Muscle layer of duodenum (tissue), 2 donors: ENCODE data around the gene HCAR2.
"Not testable (repeated sequence)": the region's sequence is repeated elsewhere in the genome, so short reads cannot be mapped to it uniquely, and the experiment has no call there.

ENCODE experiments used
- H3K27ac ChIP-seq: one replicate; pipeline ENCODE4 v1.7.0; 2013; ENCODE audit warnings: mild to moderate bottlenecking, low read length
- H3K27me3 ChIP-seq: one replicate; pipeline ENCODE4 v1.7.0; 2013; ENCODE audit warnings: low read depth, mild to moderate bottlenecking, control low read depth, low read length
- H3K36me3 ChIP-seq, 2 donors: one replicate each; pipeline ENCODE4 v1.7.0; 2013; ENCODE audit warnings: low read length in 2 of 2, control low read depth in 1 of 2, mild to moderate bottlenecking in 1 of 2; ENCODE audit not compliant: insufficient read depth in 2 of 2, control insufficient read depth in 1 of 2
- H3K4me1 ChIP-seq, 2 donors: one replicate each; pipeline ENCODE4 v1.7.0; 2013; ENCODE audit warnings: low read length in 2 of 2, mild to moderate bottlenecking in 2 of 2, control low read depth in 1 of 2, moderate library complexity in 1 of 2; ENCODE audit not compliant: insufficient read depth in 2 of 2, control insufficient read depth in 1 of 2
- H3K4me3 ChIP-seq, 2 donors: one replicate each; pipeline ENCODE4 v1.7.0; 2013; ENCODE audit warnings: low read length in 2 of 2, low read depth in 1 of 2, mild to moderate bottlenecking in 1 of 2
- H3K9me3 ChIP-seq, 2 donors: one replicate each; pipeline ENCODE4 v1.7.0; 2013; ENCODE audit warnings: low read length in 2 of 2, control low read depth in 1 of 2, mild to moderate bottlenecking in 1 of 2; ENCODE audit not compliant: control insufficient read depth in 1 of 2
- donor health status: healthy.

Gene HCAR2

DNA sequence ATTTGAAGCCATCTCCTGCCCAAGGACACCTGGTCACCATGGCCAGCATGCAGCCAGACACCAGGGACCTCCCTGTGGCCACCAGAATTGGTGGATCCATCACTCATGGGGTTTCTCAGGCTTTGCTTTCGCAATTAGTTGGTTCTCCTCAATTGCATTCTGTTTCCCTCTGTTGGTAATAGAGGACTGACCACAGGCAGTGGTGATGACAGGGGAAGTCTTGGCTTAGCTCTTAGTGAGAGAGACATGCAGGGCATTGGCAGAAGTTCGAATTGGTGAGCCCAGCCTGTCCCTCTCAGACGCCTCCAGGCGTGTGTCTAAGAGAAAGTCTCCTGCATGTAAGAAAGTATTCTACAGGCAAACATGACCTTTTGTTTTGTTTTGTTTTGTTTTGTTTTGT is 21.3 kb downstream of the HCAR2 start:
- no peaks in the 10 kb centered on the region for H3K9me3 ChIP-seq
- no peak overlapping the region for H3K4me3 ChIP-seq
- no peak overlapping the region for H3K27ac ChIP-seq
- H3K4me1 ChIP-seq, result no peaks in the 10 kb centered on the region
- no peaks in the 10 kb centered on the region for H3K36me3 ChIP-seq
- no peaks in the 10 kb centered on the region for H3K27me3 ChIP-seq

DNA sequence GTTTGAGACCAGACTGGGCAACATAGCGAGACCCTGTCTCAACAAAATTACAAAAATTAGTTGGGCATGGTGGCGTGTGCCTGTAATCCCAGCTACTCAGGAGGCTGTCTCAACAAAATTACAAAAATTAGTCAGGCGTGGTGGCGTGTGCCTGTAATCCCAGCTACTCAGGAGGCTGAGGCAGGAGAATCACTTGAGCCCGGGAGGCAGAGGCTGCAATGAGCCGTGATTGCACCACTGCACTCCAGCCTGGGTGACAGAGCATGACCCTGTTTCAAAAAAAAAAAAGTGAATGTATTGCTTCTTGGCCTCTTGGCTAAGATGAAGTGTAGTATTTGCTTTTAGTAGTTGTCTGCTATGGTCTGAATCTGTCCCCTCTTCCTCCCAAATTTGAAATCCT is 22.2 kb downstream of the HCAR2 start:
- H3K4me1 ChIP-seq, H3K27ac ChIP-seq, H3K27me3 ChIP-seq, H3K36me3 ChIP-seq, H3K9me3 ChIP-seq, H3K4me3 ChIP-seq: not testable (repeated sequence)

DNA sequence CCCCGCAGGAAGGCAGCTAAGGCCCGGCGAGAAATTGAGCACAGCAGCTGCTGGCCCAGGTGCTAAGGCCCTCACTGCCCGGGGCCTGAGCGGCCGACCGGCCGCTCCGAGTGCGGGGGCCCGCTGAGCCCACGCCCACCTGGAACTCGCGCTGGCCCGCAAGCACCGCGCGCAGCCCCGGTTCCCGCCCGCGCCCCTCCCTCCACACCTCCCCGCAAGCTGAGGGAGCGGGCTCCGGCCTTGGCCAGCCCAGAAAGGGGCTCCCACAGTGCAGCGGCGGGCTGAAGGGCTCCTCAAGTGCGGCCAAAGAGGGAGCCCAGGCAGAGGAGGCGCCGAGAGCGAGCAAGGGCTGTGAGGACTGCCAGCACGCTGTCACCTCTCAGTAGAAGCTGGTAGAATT is 26.4 kb downstream of the HCAR2 start:
- H3K27ac ChIP-seq, H3K4me1 ChIP-seq, H3K9me3 ChIP-seq, H3K4me3 ChIP-seq, H3K27me3 ChIP-seq, H3K36me3 ChIP-seq: not testable (repeated sequence)

DNA sequence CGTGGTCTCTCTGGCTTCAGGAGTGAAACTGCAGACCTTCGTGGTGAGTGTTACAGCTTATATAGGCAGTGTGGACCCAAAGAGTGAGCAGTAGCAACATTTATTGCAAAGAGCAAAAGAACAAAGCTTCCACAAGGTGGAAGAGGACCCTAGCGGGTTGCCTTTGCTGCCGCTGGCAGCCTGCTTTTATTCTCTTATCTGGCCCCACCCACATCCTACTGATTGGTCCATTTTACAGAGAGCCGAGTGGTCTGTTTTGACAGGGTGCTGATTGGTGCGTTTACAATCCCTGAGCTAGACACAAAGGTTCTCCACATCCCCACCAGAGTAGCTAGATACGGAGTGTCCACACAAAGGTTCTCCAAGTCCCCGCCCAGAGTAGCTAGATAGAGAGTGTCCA is 27.1 kb downstream of the HCAR2 start:
- H3K4me3 ChIP-seq, H3K9me3 ChIP-seq, H3K4me1 ChIP-seq, H3K27me3 ChIP-seq, H3K36me3 ChIP-seq, H3K27ac ChIP-seq: not testable (repeated sequence)

DNA sequence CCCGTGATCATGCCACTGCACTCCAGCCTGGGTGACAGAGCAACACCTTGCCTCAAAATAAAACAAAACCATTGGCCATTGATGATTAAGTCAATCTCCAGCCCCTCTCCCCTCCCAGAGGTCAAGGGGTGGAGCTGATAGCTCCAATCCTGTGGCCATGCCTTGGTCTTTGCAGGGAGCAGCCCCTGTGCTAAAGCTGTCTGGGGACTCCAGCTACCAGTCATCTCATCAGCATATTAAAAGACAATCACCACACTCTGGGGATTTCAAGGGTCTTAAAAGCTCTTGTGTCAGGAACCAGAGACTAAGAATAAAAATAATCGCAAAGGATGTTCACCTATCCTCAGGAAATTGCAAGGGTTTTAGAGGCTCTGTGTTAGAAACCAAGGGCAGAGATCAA is 30.6 kb downstream of the HCAR2 start:
- no peak overlapping the region for H3K27ac ChIP-seq
- no peaks in the 10 kb centered on the region for H3K36me3 ChIP-seq
- H3K4me1 ChIP-seq, result no peaks in the 10 kb centered on the region
- no peaks in the 10 kb centered on the region for H3K9me3 ChIP-seq
- no peak overlapping the region for H3K4me3 ChIP-seq
- no peaks in the 10 kb centered on the region for H3K27me3 ChIP-seq

DNA sequence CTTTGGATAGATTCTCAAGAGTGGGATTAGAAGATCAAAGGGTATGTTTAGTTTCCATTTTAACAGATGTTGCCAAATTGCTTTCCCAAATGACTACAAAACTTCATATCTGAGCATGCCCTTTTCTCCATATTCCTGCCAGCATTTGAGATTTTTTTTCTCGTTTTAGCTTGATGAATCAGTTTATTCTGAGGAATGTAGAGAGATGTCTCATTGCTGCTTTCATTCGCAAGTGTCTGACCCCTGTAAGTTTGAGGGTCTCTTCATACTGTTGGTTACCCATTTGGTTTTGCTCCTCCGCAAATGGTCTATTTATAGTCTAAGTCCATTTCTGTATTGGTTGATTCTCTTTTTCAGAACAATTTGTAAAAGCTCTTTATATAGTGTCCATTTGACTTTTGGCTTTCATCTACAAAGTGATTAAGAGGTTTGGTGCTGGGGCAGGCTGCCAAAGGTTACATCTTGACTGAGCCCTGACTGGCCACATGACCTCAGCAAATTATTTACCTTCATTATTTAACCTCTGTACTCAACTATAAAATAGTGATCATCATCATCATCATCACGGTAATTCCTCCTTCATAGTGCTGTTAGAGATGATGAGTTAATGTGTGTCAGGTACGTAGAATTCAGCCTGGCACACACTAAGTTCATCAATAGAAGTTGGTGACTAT is 33.6 kb downstream of the HCAR2 start:
- Histone ChIP-seq H3K4me1 (no peaks in the 10 kb centered on the region), H3K36me3 (no peaks in the 10 kb centered on the region), H3K27me3 (no peaks in the 10 kb centered on the region), H3K4me3 (no peak overlapping the region), H3K9me3 (no peaks in the 10 kb centered on the region), H3K27ac (no peak overlapping the region)

DNA sequence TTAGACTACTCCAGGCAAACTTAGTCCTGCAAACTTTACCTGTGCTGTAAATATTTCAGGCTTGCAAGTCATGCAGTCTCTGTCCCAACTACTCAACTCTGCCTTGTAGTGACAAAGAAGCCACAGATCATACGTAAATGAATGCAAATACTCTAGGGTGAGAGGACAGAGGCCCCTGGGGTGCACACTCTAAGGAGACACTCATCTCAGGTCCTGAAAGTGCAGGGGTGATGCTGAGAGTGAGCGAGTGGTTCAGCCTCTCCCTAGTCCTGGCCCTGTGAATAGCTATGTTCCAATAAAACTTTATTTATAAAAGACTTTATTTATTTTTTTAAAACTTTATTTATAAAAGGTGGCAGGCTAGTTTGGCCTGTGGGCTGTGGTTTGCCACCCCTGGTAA is 34.9 kb downstream of the HCAR2 start:
- Histone ChIP-seq H3K27me3 (no peaks in the 10 kb centered on the region), H3K36me3 (no peaks in the 10 kb centered on the region), H3K4me1 (no peaks in the 10 kb centered on the region), H3K9me3 (no peaks in the 10 kb centered on the region), H3K27ac (no peak overlapping the region), H3K4me3 (no peak overlapping the region)

DNA sequence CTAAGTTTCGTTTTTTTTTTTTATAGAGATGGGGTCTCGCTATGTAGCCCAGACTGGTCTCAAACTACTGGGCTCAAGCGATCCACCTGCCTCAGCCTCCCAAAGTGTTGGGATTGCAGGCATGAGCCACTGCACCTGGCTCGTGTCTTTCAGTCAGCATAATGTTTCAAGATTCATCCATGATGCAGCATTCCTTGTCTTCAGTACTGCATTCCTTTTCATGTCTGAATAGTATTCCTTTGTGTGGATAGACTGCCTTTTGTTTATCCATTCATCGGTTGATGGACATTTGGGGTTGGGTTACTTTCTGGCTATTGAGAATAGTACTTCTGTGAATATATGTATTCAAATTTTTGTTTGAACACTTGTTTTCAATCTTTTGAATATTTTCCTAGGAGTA is 37.4 kb downstream of the HCAR2 start:
- Histone ChIP-seq H3K9me3 (no peaks in the 10 kb centered on the region), H3K27ac (no peak overlapping the region), H3K4me3 (no peak overlapping the region), H3K27me3 (no peaks in the 10 kb centered on the region), H3K36me3 (no peaks in the 10 kb centered on the region), H3K4me1 (no peaks in the 10 kb centered on the region)

DNA sequence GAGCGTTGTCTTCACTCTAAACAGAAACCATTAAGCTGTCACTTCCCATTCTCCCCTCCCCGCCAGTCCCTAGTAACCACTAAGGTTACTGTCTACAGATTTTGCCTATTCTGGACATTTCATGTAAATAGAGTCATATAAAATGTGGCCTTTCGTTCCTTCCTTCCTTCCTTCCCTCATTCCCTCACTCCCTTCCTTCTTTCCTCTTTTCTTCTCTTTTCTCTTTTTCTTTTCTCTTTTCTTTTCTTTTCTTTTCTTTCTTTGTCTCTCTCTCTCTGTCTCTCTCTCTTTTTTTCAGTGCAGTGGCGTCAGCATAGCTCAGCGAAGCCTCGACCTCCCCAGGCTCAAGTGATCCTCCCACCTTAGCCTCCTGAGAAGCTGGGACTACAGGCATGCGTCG is 37.8 kb downstream of the HCAR2 start:
- Histone ChIP-seq H3K27me3 (no peaks in the 10 kb centered on the region), H3K27ac (no peak overlapping the region), H3K36me3 (no peaks in the 10 kb centered on the region), H3K4me1 (no peaks in the 10 kb centered on the region), H3K9me3 (no peaks in the 10 kb centered on the region), H3K4me3 (no peak overlapping the region)

DNA sequence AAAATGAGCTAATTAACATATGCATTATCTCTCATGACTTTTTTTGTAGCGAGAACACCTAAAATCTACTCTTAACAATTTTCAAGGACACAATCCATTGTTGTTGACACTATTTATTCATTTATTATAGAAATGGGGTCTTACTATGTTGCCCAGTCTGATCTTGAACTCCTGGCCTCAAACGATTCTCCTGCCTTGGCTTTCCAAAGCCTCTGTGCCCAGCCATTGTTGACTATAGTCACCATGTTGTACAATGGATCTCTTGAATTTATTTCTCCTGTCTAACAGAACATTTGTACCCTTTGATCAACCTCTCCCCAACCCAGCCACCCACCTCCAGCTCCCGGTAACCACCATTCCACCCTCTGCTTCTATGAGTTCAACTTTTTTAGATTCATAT is 41.2 kb downstream of the HCAR2 start:
- H3K4me3 ChIP-seq, result no peak overlapping the region
- no peaks in the 10 kb centered on the region for H3K9me3 ChIP-seq
- H3K27ac ChIP-seq, result no peak overlapping the region
- H3K4me1 ChIP-seq, result no peaks in the 10 kb centered on the region
- no peaks in the 10 kb centered on the region for H3K36me3 ChIP-seq
- H3K27me3 ChIP-seq, result no peaks in the 10 kb centered on the region

DNA sequence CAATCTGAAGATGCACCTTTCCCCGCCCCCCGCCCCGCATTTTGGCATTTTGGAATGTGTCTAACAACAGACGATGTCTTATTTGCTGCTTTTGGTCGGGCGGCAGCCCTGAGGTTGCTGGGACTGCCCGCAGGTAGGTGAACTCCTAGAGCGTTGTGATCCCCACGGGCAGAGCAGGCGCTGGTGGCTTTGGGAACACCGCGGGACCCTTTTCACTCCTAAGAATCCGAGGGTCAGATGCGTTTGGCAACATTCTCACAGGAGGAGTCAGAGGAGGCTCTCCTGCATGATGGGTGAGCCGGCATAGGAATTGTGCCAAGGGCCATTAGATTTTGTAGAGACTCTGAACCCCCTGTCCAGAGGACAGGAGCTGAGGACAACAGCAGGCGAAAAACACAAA is 41.9 kb downstream of the HCAR2 start:
- Histone ChIP-seq H3K27me3 (no peaks in the 10 kb centered on the region), H3K4me1 (no peaks in the 10 kb centered on the region), H3K4me3 (no peak overlapping the region), H3K36me3 (no peaks in the 10 kb centered on the region), H3K27ac (no peak overlapping the region), H3K9me3 (no peaks in the 10 kb centered on the region)

DNA sequence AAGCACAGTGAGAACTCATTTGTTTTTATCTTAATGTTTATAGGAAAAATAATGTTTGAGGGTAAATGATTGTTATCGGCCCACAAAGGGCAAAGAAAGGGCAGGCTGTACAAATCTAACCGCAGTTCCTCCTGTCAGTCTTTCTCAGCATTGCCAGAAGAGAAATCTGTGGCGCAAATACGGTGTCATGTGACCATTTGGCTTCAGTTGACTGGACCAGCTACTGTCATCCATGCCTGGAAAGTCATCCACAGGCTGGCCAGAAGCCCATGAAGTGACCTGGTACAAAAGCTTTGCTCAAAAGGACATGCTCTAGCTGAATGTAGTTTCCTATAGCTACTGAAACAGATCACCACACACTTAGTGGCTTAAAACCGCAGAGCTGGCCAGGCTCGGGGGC is 43.6 kb downstream of the HCAR2 start:
- H3K4me3 ChIP-seq, result no peak overlapping the region

More for the DNA sequence above, 43.6 kb downstream of the HCAR2 start:
- H3K27me3 ChIP-seq, result no peaks in the 10 kb centered on the region
- H3K9me3 ChIP-seq, result no peaks in the 10 kb centered on the region
- H3K27ac ChIP-seq, result no peak overlapping the region
- no peaks in the 10 kb centered on the region for H3K4me1 ChIP-seq
- H3K36me3 ChIP-seq, result no peaks in the 10 kb centered on the region
